ENCODE results near the gene CORO6. TPM values are rescaled to one million over a fixed set of nuclear protein-coding genes. Genes with fewer than 3 reads are reported as not detected.

The CORO6 gene
- total and polyA plus RNA-seq, 2 donors from 2014 or later: 2.1 to 5.9 TPM

- Histone ChIP-seq H3K4me1 (ENCODE audit: control insufficient read depth in 2 of 3, insufficient read depth in 2 of 3, low read depth in 1 of 3, low read length in 3 of 3) (peaks cover 0 to 9% (median 7%) of the 10 kb centered on the region in 3 donors), H3K9me3 (ENCODE audit: control insufficient read depth in 2 of 3, insufficient read depth in 1 of 3, low read length in 3 of 3) (no peaks in the 10 kb centered on the region), H3K27me3 (ENCODE audit: control insufficient read depth, insufficient read depth, low read length) (no peaks in the 10 kb centered on the region), H3K27ac (ENCODE audit: low read depth in 2 of 2, low read length in 2 of 2) (peak overlapping the region in 1 of 2 donors; percentile 32), H3K4me3 (ENCODE audit: low read length in 3 of 3) (no peak overlapping the region), H3K36me3 (ENCODE audit: control insufficient read depth in 2 of 3, insufficient read depth in 3 of 3, low read length in 3 of 3) (peaks cover 0 to 15% (median 12%) of the 10 kb centered on the region in 3 donors), H3K9ac (ENCODE audit: low read length in 3 of 3) (no peak overlapping the region)
- TF ChIP-seq CTCF (IDR thresholded peaks at IDR 0.05; ENCODE audit: borderline replicate concordance, extremely low read depth, insufficient read depth): no peak
- DNase-seq (peak in 2 of 5 donors; percentile 51 to 70), FAIRE-seq (no peak)
- intact Hi-C loops (cut with DNase I): no loop called here
Measured at GRCh38 chr17:29573871-29574731, 48.6 kb downstream of the CORO6 start.

DNA sequence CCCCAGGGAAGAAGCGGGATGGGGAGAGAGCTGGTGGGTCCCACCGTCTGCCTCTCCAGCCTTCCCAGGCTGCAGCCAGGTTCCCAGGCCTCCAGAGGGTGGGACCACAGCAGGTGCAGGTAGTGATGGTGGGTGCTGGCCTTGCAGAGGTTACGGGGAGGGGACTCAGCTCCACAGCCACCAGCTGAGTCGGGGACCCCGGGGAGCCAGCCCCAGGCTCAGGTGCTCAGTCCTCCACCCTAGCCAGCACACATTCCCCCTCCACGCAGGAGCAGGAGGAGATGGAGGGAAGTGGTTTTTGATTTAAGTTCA lies 49.2 kb downstream of the CORO6 start:
- Histone ChIP-seq H3K4me1 (ENCODE audit: control insufficient read depth in 2 of 3, insufficient read depth in 2 of 3, low read depth in 1 of 3, low read length in 3 of 3) (peaks cover 0 to 10% (median 10%) of the 10 kb centered on the region in 3 donors), H3K27me3 (ENCODE audit: control insufficient read depth, insufficient read depth, low read length) (no peaks in the 10 kb centered on the region), H3K4me3 (ENCODE audit: low read length in 3 of 3) (no peak overlapping the region), H3K9me3 (ENCODE audit: control insufficient read depth in 2 of 3, insufficient read depth in 1 of 3, low read length in 3 of 3) (no peaks in the 10 kb centered on the region), H3K27ac (ENCODE audit: low read depth in 2 of 2, low read length in 2 of 2) (no peak overlapping the region), H3K36me3 (ENCODE audit: control insufficient read depth in 2 of 3, insufficient read depth in 3 of 3, low read length in 3 of 3) (peaks cover 0 to 13% (median 12%) of the 10 kb centered on the region in 3 donors), H3K9ac (ENCODE audit: low read length in 3 of 3) (no peak overlapping the region)
- FAIRE-seq (no peak), DNase-seq (peak in 2 of 5 donors; percentile 62 to 69)
- no peak for TF ChIP-seq CTCF (IDR thresholded peaks at IDR 0.05; ENCODE audit: borderline replicate concordance, extremely low read depth, insufficient read depth)
- intact Hi-C loops (cut with DNase I): no loop called here

DNA sequence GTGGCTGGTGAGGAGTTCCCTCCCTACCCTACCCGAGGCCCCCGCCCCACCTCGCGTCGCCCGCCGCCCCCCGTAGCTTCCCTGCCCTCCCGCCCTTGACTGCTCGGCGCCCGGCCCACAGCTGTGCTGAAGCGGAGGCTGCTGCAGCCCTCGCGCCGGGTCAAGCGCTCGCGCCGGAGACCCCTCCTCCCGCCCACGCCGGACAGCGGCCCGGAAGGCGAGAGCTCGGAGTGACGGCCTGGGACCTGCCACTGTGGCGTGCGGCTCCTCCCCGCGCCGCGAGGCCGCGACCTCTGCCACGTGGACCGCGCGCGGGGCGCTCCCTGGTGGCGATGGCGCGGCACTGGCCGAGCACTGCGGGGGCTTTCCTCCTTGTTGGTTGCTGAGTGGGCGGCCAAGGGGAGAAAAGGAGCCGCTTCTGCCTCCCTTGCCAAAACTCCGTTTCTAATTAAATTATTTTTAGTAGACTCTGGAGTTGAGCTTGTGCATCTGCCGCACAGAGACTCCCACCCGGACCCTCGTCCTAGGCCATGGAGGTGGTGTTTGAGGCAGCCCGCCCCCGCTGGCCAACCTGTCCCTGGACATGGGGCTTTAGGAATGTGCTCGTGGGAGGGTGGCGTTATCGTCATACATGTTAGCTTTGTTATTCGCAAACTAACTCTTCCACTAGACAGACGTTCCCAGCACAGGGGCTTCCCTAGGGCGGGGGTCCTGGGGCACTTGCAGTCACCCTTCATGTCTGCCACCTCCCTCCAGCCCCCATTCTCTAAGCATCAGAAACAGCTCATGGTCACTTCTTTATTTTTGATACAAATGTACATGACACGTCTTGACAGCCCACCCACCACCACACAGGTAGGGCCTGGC lies 49.8 kb downstream of the CORO6 start:
- intact Hi-C loops (cut with DNase I): no loop called here
- Histone ChIP-seq H3K36me3 (ENCODE audit: control insufficient read depth in 2 of 3, insufficient read depth in 3 of 3, low read length in 3 of 3) (peaks cover 0 to 9% (median 7%) of the 10 kb centered on the region in 3 donors), H3K27me3 (ENCODE audit: control insufficient read depth, insufficient read depth, low read length) (no peaks in the 10 kb centered on the region), H3K4me1 (ENCODE audit: control insufficient read depth in 2 of 3, insufficient read depth in 2 of 3, low read depth in 1 of 3, low read length in 3 of 3) (peaks cover 0 to 10% (median 10%) of the 10 kb centered on the region in 3 donors), H3K27ac (ENCODE audit: low read depth in 2 of 2, low read length in 2 of 2) (no peak overlapping the region), H3K9me3 (ENCODE audit: control insufficient read depth in 2 of 3, insufficient read depth in 1 of 3, low read length in 3 of 3) (no peaks in the 10 kb centered on the region), H3K4me3 (ENCODE audit: low read length in 3 of 3) (no peak overlapping the region), H3K9ac (ENCODE audit: low read length in 3 of 3) (no peak overlapping the region)
- no peak for FAIRE-seq
- TF ChIP-seq CTCF (IDR thresholded peaks at IDR 0.05; ENCODE audit: borderline replicate concordance, extremely low read depth, insufficient read depth): peak; percentile 55
- peak; percentile 64 to 90 (median 83) for DNase-seq

Data from kidney (tissue), 14 donors.